ENCODE measurements around the gene ZMYM5. TPM values are rescaled to one million over a fixed set of nuclear protein-coding genes. Genes with fewer than 3 reads are reported as not detected.
"Not testable (repeated sequence)": the region's sequence is repeated elsewhere in the genome, so short reads cannot be mapped to it uniquely, and the experiment has no call there.

ZMYM5 gene
- total and polyA plus RNA-seq, 4 experiments from 2014 or later = 20.3 to 25.5 (median 24.9) TPM

- ChIA-PET POLR2A (ENCODE audit: partially characterized antibody) (no interaction called here), CTCF (ENCODE audit: partially characterized antibody) (no interaction called here)
- H3K27ac ChIP-seq (ENCODE audit: low read depth, low read length) = no peak overlapping the region
- H3K4me3 Mint-ChIP-seq = no peak overlapping the region
- H3K36me3 Mint-ChIP-seq = no peaks in the 10 kb centered on the region
- no peaks in the 10 kb centered on the region for H3K36me3 ChIP-seq (ENCODE audit: insufficient read depth, low read length)
- intact Hi-C loops (cut with micrococcal nuclease) = no loop called here
- no peak overlapping the region for H3K27ac Mint-ChIP-seq
- H3K9me3 Mint-ChIP-seq = no peaks in the 10 kb centered on the region
- no peak overlapping the region for H3K4me3 ChIP-seq (ENCODE audit: low read length in 2 of 2)
- H3K27me3 ChIP-seq (ENCODE audit: insufficient read depth, low read length) = no peaks in the 10 kb centered on the region
- H3K4me1 Mint-ChIP-seq = no peaks in the 10 kb centered on the region
- H3K27me3 Mint-ChIP-seq = no peaks in the 10 kb centered on the region
- no peaks in the 10 kb centered on the region for H3K4me1 ChIP-seq (ENCODE audit: insufficient read depth, low read length)
- H3K9me3 ChIP-seq (ENCODE audit: control insufficient read depth in 1 of 2, low read length in 2 of 2) = no peaks in the 10 kb centered on the region
- DNase-seq = no peak
Observed at GRCh38 chr13:19805765-19806164, 57.7 kb downstream of the ZMYM5 start.

- Histone ChIP-seq H3K9me3 (ENCODE audit: control insufficient read depth in 1 of 2, low read length in 2 of 2) (no peaks in the 10 kb centered on the region), H3K4me1 (ENCODE audit: insufficient read depth, low read length) (no peaks in the 10 kb centered on the region), H3K4me3 (ENCODE audit: low read length in 2 of 2) (no peak overlapping the region), H3K27me3 (ENCODE audit: insufficient read depth, low read length) (no peaks in the 10 kb centered on the region), H3K27ac (ENCODE audit: low read depth, low read length) (no peak overlapping the region), H3K36me3 (ENCODE audit: insufficient read depth, low read length) (no peaks in the 10 kb centered on the region)
- Mint-ChIP-seq H3K27me3 (no peaks in the 10 kb centered on the region), H3K4me3 (no peak overlapping the region), H3K36me3 (peaks cover 0 to 4% of the 10 kb centered on the region in 2 donors), H3K4me1 (no peaks in the 10 kb centered on the region), H3K9me3 (peaks cover 0 to 2% (median 0%) of the 10 kb centered on the region in 8 donors), H3K27ac (peak overlapping the region in 1 of 7 donors; percentile 48)
- DNase-seq = no peak
- ChIA-PET CTCF (ENCODE audit: partially characterized antibody) (no interaction called here), POLR2A (ENCODE audit: partially characterized antibody) (no interaction called here)
- intact Hi-C loops (cut with micrococcal nuclease) = loop anchor here (10.0 kb wide), 1 partner anchor 61 kb away; no protein-coding TSS in a partner anchor
Observed at GRCh38 chr13:19795956-19796355, 67.5 kb downstream of the ZMYM5 start.

GRCh38 chr13:19794631-19795030 lies 68.8 kb downstream of the ZMYM5 start:
- no peaks in the 10 kb centered on the region for H3K27me3 Mint-ChIP-seq
- no peaks in the 10 kb centered on the region for H3K36me3 ChIP-seq (ENCODE audit: insufficient read depth, low read length)
- no peak overlapping the region for H3K4me3 Mint-ChIP-seq
- ChIA-PET CTCF (ENCODE audit: partially characterized antibody) (no interaction called here), POLR2A (ENCODE audit: partially characterized antibody) (no interaction called here)
- H3K27me3 ChIP-seq (ENCODE audit: insufficient read depth, low read length) = no peaks in the 10 kb centered on the region
- H3K4me1 ChIP-seq (ENCODE audit: insufficient read depth, low read length) = no peaks in the 10 kb centered on the region
- no peaks in the 10 kb centered on the region for H3K9me3 ChIP-seq (ENCODE audit: control insufficient read depth in 1 of 2, low read length in 2 of 2)
- H3K36me3 Mint-ChIP-seq = peaks cover 0 to 4% of the 10 kb centered on the region in 2 donors
- no peak overlapping the region for H3K27ac ChIP-seq (ENCODE audit: low read depth, low read length)
- H3K4me1 Mint-ChIP-seq = no peaks in the 10 kb centered on the region
- H3K9me3 Mint-ChIP-seq = peaks cover 0 to 3% (median 0%) of the 10 kb centered on the region in 8 donors
- DNase-seq = no peak
- H3K27ac Mint-ChIP-seq = peak overlapping the region in 1 of 7 donors; percentile 18
- intact Hi-C loops (cut with micrococcal nuclease) = loop anchor here (10.0 kb wide), 1 partner anchor 60 kb away; no protein-coding TSS in a partner anchor
- no peak overlapping the region for H3K4me3 ChIP-seq (ENCODE audit: low read length in 2 of 2)

- Histone ChIP-seq H3K27me3 (ENCODE audit: insufficient read depth, low read length) (no peaks in the 10 kb centered on the region), H3K4me3 (ENCODE audit: low read length in 2 of 2) (no peak overlapping the region), H3K27ac (ENCODE audit: low read depth, low read length) (no peak overlapping the region), H3K9me3 (ENCODE audit: control insufficient read depth in 1 of 2, low read length in 2 of 2) (no peaks in the 10 kb centered on the region), H3K36me3 (ENCODE audit: insufficient read depth, low read length) (no peaks in the 10 kb centered on the region), H3K4me1 (ENCODE audit: insufficient read depth, low read length) (no peaks in the 10 kb centered on the region)
- H3K27ac Mint-ChIP-seq = no peak overlapping the region
- intact Hi-C loops (cut with micrococcal nuclease) = loop anchor here (10.0 kb wide), 1 partner anchor 57 kb away; no protein-coding TSS in a partner anchor
- H3K36me3 Mint-ChIP-seq = no peaks in the 10 kb centered on the region
- no peaks in the 10 kb centered on the region for H3K4me1 Mint-ChIP-seq
- H3K4me3 Mint-ChIP-seq = no peak overlapping the region
- H3K9me3 Mint-ChIP-seq = peaks cover 0 to 3% (median 0%) of the 10 kb centered on the region in 8 donors
- ChIA-PET CTCF (ENCODE audit: partially characterized antibody) (interaction anchor here (1.3 kb wide), 1 partner anchor 48 kb away, joined by 3 read pairs; no protein-coding TSS in a partner anchor), POLR2A (ENCODE audit: partially characterized antibody) (interaction anchor here (2.2 kb wide), 1 partner anchor 10 kb away, joined by 8 read pairs; the partner anchor contains the start of gene PSPC1)
- DNase-seq = no peak
- no peaks in the 10 kb centered on the region for H3K27me3 Mint-ChIP-seq
Observed at GRCh38 chr13:19791953-19792537, 71.4 kb downstream of the ZMYM5 start.

- intact Hi-C loops (cut with micrococcal nuclease) = loop anchor here (1.0 to 5.0 kb wide), 3 partner anchors 80 to 175 kb away; partner anchors contain the start of genes MPHOSPH8, ZMYM2 and ZMYM5
- Histone ChIP-seq H3K27ac (ENCODE audit: low read depth, low read length) (peak within 1 kb of the TSS; percentile 88), H3K4me3 (ENCODE audit: low read length in 2 of 2) (peak within 1 kb of the TSS; percentile 93 to 95)
- H3K27me3 ChIP-seq (ENCODE audit: insufficient read depth, low read length); H3K9me3 ChIP-seq (ENCODE audit: control insufficient read depth in 1 of 2, low read length in 2 of 2); H3K9me3 Mint-ChIP-seq; H3K4me1 ChIP-seq (ENCODE audit: insufficient read depth, low read length); H3K27me3 Mint-ChIP-seq; H3K4me1 Mint-ChIP-seq; H3K36me3 Mint-ChIP-seq; H3K36me3 ChIP-seq (ENCODE audit: insufficient read depth, low read length): not testable (repeated sequence)
- Mint-ChIP-seq H3K4me3 (peak within 1 kb of the TSS; percentile 97 to 99 (median 98)), H3K27ac (peak within 1 kb of the TSS; percentile 98 to 99 (median 99))
- POLR2A ChIA-PET (ENCODE audit: partially characterized antibody) = interaction anchor here (0.8 to 3.8 kb wide), 14 partner anchors 9 to 177 kb away, joined by 3 to 82 read pairs (median 4); partner anchors contain the start of genes MPHOSPH8, ZMYM2 and ZMYM5
- peak; percentile 95 to 96 (median 96) for DNase-seq
- CTCF ChIA-PET (ENCODE audit: partially characterized antibody) = interaction anchor here (0.8 to 1.6 kb wide), 6 partner anchors 12 to 1394 kb away, joined by 3 to 5 read pairs (median 3); no protein-coding TSS in a partner anchor
Observed at GRCh38 chr13:19782727-19783682, 80.4 kb downstream of the ZMYM5 start, which contains the start of gene PSPC1. TSS of gene PSPC1 (minus strand) at chr13:19782945. CDS start at chr13:19782757, 188 bp downstream.

GRCh38 chr13:19782049-19782726 lies 81.3 kb downstream of the ZMYM5 start:
- no peaks in the 10 kb centered on the region for H3K9me3 ChIP-seq (ENCODE audit: control insufficient read depth in 1 of 2, low read length in 2 of 2)
- H3K4me3 Mint-ChIP-seq = peak overlapping the region; percentile 97 to 99 (median 98)
- peaks cover 0 to 4% (median 0%) of the 10 kb centered on the region in 8 donors for H3K9me3 Mint-ChIP-seq
- H3K36me3 Mint-ChIP-seq = peaks cover 4 to 9% of the 10 kb centered on the region in 2 donors
- H3K27ac ChIP-seq (ENCODE audit: low read depth, low read length) = peak overlapping the region; percentile 88
- H3K4me1 Mint-ChIP-seq = peaks cover 2 to 14% (median 5%) of the 10 kb centered on the region in 4 donors
- H3K27me3 ChIP-seq (ENCODE audit: insufficient read depth, low read length) = no peaks in the 10 kb centered on the region
- H3K36me3 ChIP-seq (ENCODE audit: insufficient read depth, low read length) = no peaks in the 10 kb centered on the region
- CTCF ChIA-PET (ENCODE audit: partially characterized antibody) = interaction anchor here (1.2 to 1.3 kb wide), 2 partner anchors 83 to 1395 kb away, joined by 3 read pairs; no protein-coding TSS in a partner anchor
- H3K4me3 ChIP-seq (ENCODE audit: low read length in 2 of 2) = peak overlapping the region; percentile 93 to 95
- H3K27ac Mint-ChIP-seq = peak overlapping the region; percentile 98 to 99 (median 99)
- POLR2A ChIA-PET (ENCODE audit: partially characterized antibody) = interaction anchor here (0.8 to 3.8 kb wide), 12 partner anchors 10 to 178 kb away, joined by 3 to 82 read pairs (median 5); partner anchors contain the start of genes MPHOSPH8, ZMYM2 and ZMYM5
- peak; percentile 52 to 57 (median 55) for DNase-seq
- no peaks in the 10 kb centered on the region for H3K27me3 Mint-ChIP-seq
- intact Hi-C loops (cut with micrococcal nuclease) = loop anchor here (1.0 to 5.0 kb wide), 3 partner anchors 81 to 176 kb away; partner anchors contain the start of genes MPHOSPH8, ZMYM2 and ZMYM5
- H3K4me1 ChIP-seq (ENCODE audit: insufficient read depth, low read length) = peaks cover 6% of the 10 kb centered on the region

Measured in CD4-positive, alpha-beta memory T cell (primary cell).